ENCODE measurements around the gene DNAH2.

DNA sequence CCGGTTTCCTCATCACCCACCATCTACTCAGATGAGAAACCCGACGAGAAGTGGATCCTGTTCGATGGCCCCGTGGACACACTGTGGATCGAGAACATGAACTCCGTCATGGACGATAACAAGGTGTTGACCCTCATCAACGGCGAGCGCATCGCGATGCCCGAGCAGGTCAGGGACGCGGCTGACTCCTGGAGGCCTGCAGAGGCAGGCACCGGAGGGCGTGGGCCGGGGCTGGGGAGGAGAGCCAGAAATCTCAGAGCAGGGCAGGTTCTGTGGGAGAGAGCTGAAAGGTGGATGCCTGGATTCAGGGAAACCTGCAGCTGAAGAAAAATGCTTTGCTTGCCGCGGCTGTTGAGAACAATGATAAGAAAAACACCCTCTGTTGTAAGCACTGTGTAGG, 69.3 kb downstream of the DNAH2 start:
- TF ChIP-seq, protein P1, sequence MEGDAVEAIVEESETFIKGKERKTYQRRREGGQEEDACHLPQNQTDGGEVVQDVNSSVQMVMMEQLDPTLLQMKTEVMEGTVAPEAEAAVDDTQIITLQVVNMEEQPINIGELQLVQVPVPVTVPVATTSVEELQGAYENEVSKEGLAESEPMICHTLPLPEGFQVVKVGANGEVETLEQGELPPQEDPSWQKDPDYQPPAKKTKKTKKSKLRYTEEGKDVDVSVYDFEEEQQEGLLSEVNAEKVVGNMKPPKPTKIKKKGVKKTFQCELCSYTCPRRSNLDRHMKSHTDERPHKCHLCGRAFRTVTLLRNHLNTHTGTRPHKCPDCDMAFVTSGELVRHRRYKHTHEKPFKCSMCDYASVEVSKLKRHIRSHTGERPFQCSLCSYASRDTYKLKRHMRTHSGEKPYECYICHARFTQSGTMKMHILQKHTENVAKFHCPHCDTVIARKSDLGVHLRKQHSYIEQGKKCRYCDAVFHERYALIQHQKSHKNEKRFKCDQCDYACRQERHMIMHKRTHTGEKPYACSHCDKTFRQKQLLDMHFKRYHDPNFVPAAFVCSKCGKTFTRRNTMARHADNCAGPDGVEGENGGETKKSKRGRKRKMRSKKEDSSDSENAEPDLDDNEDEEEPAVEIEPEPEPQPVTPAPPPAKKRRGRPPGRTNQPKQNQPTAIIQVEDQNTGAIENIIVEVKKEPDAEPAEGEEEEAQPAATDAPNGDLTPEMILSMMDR (tag by site-specific recombination; IDR thresholded peaks at IDR 0.05): no peak
- no peak for TF ChIP-seq ZBTB1 (tag by site-specific recombination; IDR thresholded peaks at IDR 0.05)
- TF ChIP-seq, protein P2, sequence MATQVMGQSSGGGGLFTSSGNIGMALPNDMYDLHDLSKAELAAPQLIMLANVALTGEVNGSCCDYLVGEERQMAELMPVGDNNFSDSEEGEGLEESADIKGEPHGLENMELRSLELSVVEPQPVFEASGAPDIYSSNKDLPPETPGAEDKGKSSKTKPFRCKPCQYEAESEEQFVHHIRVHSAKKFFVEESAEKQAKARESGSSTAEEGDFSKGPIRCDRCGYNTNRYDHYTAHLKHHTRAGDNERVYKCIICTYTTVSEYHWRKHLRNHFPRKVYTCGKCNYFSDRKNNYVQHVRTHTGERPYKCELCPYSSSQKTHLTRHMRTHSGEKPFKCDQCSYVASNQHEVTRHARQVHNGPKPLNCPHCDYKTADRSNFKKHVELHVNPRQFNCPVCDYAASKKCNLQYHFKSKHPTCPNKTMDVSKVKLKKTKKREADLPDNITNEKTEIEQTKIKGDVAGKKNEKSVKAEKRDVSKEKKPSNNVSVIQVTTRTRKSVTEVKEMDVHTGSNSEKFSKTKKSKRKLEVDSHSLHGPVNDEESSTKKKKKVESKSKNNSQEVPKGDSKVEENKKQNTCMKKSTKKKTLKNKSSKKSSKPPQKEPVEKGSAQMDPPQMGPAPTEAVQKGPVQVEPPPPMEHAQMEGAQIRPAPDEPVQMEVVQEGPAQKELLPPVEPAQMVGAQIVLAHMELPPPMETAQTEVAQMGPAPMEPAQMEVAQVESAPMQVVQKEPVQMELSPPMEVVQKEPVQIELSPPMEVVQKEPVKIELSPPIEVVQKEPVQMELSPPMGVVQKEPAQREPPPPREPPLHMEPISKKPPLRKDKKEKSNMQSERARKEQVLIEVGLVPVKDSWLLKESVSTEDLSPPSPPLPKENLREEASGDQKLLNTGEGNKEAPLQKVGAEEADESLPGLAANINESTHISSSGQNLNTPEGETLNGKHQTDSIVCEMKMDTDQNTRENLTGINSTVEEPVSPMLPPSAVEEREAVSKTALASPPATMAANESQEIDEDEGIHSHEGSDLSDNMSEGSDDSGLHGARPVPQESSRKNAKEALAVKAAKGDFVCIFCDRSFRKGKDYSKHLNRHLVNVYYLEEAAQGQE (tag by site-specific recombination; IDR thresholded peaks at IDR 0.05): no peak
- TF ChIP-seq YY1 (tag by site-specific recombination; IDR thresholded peaks at IDR 0.05): no peak
- TF ChIP-seq ZBTB8A (tag by site-specific recombination; IDR thresholded peaks at IDR 0.05): no peak
- no peak for TF ChIP-seq ZNF266 (tag by site-specific recombination; IDR thresholded peaks at IDR 0.05; ENCODE audit: low read depth)
- TF ChIP-seq GLIS2 (tag by site-specific recombination; IDR thresholded peaks at IDR 0.05): no peak
- TF ChIP-seq MZF1 (tag by site-specific recombination; IDR thresholded peaks at IDR 0.05; ENCODE audit: borderline replicate concordance): no peak
- TF ChIP-seq ZBTB21 (tag by site-specific recombination; IDR thresholded peaks at IDR 0.05): no peak
- TF ChIP-seq ZNF426 (tag by site-specific recombination; IDR thresholded peaks at IDR 0.05): no peak
- TF ChIP-seq ZNF292 (tag by site-specific recombination; IDR thresholded peaks at IDR 0.05; ENCODE audit: borderline replicate concordance, low read depth): no peak
- TF ChIP-seq ZNF76 (tag by site-specific recombination; IDR thresholded peaks at IDR 0.05; ENCODE audit: borderline replicate concordance, low read depth): no peak
- TF ChIP-seq ZNF792 (tag by site-specific recombination; IDR thresholded peaks at IDR 0.05): no peak

All from HEK293 (cell line).